ENCODE measurements around the gene P3H2.
A peak's percentile ranks its signal among the peaks of the same experiment; 100 is the strongest.

The P3H2 gene

DNA sequence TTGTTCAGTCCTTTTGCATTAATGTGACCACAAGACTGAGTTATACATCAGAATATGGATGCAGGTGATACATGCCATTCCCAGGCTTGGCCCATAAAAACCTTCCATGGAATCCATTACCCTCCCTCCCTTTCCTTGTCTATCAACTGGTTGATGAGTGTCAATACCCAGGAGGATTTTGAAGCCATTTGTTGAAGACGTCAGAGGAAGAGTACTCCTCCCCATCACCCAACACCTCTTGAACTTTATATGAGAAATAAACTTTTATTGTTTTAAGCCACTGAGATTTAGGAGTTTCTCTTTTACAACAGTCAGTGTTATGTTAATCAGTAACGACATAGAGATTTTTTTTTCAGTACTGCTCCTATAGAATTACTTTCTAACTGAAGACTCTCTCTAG is 55.5 kb downstream of the P3H2 start:
- DNase-seq = no peak
- in situ Hi-C loops (cut with HindIII; ENCODE audit: low pct_ligation_motif_present, low pct_unique_long_range_greater_than_20kb, low sequenced_read_pairs) = no loop called here

DNA sequence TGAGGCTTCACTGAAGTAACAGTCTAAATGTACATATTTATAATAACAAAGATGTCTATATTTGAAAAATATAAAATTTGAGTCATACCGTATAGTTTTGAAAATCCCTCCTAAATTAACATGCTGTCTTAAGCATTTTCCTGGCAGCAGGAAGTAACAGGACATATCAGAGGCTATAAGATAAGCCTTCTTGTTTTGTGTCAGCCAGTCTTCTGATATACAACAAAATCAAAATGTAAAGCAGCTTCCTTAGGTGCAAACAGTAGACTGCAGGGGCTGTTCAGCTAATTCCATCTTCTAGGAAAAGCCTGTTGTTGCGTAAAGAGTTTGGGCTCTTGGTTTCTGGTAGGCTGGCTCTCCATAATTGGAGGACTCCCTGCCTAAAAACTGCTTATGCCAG is 56.0 kb downstream of the P3H2 start:
- DNase-seq = no peak
- in situ Hi-C loops (cut with HindIII; ENCODE audit: low pct_ligation_motif_present, low pct_unique_long_range_greater_than_20kb, low sequenced_read_pairs) = no loop called here

DNA sequence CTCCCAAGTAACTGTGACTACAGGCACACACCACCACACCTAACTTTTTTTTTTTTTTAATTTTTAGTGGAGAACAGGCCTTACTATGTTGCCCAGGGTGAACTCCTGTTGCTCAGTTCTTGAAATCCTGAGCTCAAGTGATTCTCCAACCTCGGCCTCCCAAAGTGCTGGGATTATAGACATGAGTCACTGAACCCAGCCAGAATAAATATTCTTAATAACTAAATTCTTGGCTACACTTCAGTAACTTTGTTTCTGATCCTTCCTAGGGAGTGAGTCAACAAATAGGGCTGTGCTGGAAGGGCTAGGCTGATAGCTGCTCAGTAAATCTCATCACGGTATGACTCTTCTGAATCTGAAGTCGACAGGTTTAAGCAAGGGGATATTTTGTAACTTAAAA is 56.6 kb downstream of the P3H2 start:
- in situ Hi-C loops (cut with HindIII; ENCODE audit: low pct_ligation_motif_present, low pct_unique_long_range_greater_than_20kb, low sequenced_read_pairs) = no loop called here
- DNase-seq = peak; percentile 72

DNA sequence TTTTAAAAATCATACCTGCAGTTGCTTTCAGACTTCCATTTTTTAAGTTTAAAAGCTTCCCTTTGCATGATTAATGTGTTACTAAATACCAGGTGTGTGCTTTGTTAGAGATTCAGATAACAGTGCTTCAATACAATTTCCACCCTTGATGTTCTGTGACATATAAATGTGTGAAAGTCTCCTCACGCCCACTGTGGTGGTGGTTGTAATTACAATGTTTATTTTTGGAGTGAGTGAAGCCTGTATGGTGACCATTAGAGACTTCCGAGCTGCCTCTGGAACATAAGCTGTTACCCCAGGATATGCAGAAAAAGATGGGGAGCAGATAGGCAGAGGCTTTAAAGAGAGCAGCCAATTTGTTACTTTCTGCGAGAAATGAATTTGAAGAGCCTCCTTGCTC is 57.2 kb downstream of the P3H2 start:
- no peak for DNase-seq
- in situ Hi-C loops (cut with HindIII; ENCODE audit: low pct_ligation_motif_present, low pct_unique_long_range_greater_than_20kb, low sequenced_read_pairs) = no loop called here

DNA sequence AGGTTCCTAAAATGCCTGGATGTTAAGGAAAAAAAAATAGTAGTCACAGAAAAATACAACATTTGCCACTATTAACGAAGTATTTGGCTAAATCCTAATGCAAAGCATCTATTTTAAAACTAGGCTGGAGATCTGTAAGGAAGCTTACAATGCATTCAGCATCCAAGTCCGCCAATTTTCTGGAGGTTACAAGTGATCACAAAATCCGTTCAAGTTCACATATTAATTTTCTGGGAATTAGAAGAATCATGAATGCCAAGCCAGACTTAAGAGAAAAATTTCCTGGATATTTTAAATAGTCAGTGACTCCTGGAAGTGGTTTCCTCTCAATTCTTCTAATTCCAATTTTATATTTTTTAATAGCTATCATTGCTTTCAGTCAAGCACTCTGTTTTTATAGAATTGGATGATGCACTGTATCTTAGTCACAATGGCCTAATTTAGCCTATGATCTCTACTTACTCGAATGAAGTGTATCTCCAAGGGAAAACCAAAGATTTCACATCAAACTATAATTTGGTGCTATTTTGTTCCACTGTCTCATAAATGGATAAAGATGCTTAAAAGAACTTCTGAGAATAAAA is 60.4 kb downstream of the P3H2 start:
- in situ Hi-C loops (cut with HindIII; ENCODE audit: low pct_ligation_motif_present, low pct_unique_long_range_greater_than_20kb, low sequenced_read_pairs) = no loop called here

DNA sequence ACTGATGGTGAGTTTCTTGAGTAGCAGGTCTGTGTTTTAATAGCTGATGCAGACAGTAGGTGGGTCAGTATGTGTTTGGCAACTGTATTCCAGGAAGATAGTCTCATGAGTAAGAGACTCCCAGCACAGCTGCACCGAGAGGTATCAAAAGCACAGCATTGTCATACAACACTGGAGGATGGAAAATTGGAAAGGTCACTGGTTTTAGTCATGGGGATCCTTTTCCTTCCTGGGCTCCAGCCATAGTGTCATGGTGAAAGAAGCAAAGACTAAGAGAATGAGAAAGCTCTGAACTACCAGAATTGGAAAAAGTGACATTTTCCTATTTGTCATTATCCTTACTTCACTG is 61.5 kb downstream of the P3H2 start:
- in situ Hi-C loops (cut with HindIII; ENCODE audit: low pct_ligation_motif_present, low pct_unique_long_range_greater_than_20kb, low sequenced_read_pairs) = no loop called here
- no peak for DNase-seq

More for the DNA sequence above, 60.4 kb downstream of the P3H2 start:
- DNase-seq = no peak

GRCh38 chr3:190058521-190059241 is 62.0 kb downstream of the P3H2 start:
- no peak for DNase-seq
- in situ Hi-C loops (cut with HindIII; ENCODE audit: low pct_ligation_motif_present, low pct_unique_long_range_greater_than_20kb, low sequenced_read_pairs) = no loop called here

- in situ Hi-C loops (cut with HindIII; ENCODE audit: low pct_ligation_motif_present, low pct_unique_long_range_greater_than_20kb, low sequenced_read_pairs) = no loop called here
- DNase-seq = no peak
These were observed 64.0 kb downstream of the P3H2 start for GRCh38 chr3:190056742-190057141.

GRCh38 chr3:190055773-190056172 is 64.9 kb downstream of the P3H2 start:
- in situ Hi-C loops (cut with HindIII; ENCODE audit: low pct_ligation_motif_present, low pct_unique_long_range_greater_than_20kb, low sequenced_read_pairs) = no loop called here
- no peak for DNase-seq

DNA sequence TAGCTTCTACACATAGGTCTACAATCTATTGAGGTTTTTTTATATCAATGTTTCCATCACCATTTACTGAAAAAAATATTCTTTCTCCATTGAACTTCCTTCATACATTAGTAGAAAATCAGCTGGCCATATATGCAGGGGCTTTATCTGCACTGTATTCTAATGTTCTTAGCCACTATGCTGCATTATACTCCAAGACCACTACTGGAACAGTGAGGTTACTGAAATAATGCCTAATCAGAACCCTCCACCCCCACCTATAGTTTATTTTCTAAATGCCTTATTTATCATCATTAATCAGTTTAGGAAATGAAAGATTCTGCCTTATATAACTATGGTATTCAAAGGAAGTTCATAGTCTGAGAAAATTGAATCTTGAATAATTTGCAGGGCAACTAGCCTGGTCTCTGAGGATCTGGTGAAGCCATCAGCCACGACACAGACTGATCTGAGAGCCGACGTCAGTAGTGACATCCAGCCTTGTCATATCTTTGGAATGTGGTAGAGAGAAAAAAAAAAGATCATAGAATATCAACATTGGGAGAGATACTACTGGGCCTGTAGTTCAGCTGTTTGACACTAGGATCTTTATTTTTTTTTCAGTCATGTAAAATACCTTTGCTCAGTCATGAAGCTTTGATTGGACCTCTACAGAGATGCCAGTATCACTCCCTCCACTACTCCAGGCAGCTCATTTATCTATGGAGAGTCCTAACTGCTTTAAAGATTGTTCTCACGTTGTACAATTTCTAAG is 66.6 kb downstream of the P3H2 start:
- in situ Hi-C loops (cut with HindIII; ENCODE audit: low pct_ligation_motif_present, low pct_unique_long_range_greater_than_20kb, low sequenced_read_pairs) = no loop called here
- DNase-seq = peak; percentile 91

GRCh38 chr3:190051641-190052040 is 69.1 kb downstream of the P3H2 start:
- in situ Hi-C loops (cut with HindIII; ENCODE audit: low pct_ligation_motif_present, low pct_unique_long_range_greater_than_20kb, low sequenced_read_pairs) = no loop called here
- no peak for DNase-seq

DNA sequence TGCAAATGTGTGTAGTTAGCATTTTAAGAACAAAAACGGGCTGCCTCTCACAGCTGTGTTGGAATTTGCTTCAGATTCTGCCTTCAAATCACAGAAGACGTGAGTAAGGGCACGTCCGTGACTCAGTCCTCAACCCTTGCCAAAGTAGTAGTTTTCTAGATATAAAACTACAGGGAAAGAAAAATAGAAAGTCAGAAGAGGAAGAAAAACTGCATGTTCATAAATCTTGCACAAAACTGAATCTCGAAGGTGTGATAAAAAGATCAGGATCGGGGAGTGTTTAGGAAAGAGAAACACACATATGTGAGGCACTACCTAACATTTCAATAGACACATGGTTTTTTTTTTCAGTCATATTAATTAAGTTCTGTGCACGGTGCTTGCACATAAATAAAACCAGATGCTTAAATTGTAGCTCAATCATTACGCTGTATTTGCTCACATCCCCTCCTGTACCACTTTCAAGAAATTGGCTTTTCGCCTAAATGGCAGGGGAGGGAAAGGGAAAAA is 71.7 kb downstream of the P3H2 start:
- DNase-seq = peak; percentile 43
- in situ Hi-C loops (cut with HindIII; ENCODE audit: low pct_ligation_motif_present, low pct_unique_long_range_greater_than_20kb, low sequenced_read_pairs) = no loop called here

DNA sequence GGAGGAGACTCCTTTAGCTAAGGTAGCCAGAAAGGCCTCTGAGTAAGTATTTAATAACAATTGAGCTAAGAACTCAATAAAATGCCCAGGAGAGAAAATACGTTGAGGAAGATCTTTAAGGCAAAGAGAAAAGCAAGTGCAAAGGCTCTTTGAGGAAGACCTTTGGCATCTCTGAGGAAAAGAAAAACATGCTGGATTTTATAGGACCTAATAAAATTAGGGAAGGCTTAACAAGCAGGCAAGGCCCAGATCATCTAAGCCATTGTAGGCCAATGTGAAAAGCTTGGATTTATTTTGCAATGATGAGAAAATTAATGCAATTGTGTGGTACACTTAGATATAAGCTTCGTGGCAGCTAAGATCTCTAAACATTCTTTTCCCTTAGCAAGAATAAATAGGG is 75.7 kb downstream of the P3H2 start:
- no peak for DNase-seq
- in situ Hi-C loops (cut with HindIII; ENCODE audit: low pct_ligation_motif_present, low pct_unique_long_range_greater_than_20kb, low sequenced_read_pairs) = no loop called here

DNA sequence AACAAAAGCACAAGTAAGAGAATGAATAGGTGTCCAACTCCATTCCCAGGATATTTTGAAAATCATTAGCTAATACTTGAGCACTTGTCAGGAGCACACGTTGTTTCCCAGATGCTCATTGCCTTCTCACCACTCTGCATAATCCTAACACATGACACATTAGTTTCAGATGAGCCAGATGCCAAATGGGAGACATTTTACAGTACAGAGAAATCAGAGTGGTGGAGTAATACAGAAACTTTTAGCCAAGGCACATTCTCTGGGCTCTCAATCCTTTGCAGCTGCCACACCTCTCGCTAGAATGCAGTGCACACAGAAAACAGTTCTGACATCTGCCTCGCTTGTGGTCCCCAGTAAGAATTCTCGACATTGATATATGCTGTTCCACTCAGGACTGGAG is 76.6 kb downstream of the P3H2 start:
- peak; percentile 32 for DNase-seq
- in situ Hi-C loops (cut with HindIII; ENCODE audit: low pct_ligation_motif_present, low pct_unique_long_range_greater_than_20kb, low sequenced_read_pairs) = no loop called here

DNA sequence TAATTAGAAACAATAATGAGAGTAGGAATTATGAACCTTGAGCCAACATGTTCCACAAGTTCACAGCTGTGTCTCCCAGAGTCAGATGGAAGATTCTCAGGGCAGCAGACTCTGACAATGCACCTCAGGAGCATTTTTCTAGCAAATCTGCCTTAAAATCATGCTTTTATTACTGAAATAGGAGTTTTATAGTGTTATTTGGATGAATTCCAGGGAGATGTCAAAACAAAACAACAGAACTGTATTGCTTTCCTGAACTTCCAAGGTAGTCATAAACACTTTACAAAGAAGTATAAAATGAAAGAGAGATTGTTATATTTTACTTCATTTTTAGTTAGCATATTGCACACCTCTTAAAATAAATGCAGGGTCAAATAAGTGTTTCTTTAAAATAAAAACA is 77.0 kb downstream of the P3H2 start:
- DNase-seq = no peak
- in situ Hi-C loops (cut with HindIII; ENCODE audit: low pct_ligation_motif_present, low pct_unique_long_range_greater_than_20kb, low sequenced_read_pairs) = no loop called here

DNA sequence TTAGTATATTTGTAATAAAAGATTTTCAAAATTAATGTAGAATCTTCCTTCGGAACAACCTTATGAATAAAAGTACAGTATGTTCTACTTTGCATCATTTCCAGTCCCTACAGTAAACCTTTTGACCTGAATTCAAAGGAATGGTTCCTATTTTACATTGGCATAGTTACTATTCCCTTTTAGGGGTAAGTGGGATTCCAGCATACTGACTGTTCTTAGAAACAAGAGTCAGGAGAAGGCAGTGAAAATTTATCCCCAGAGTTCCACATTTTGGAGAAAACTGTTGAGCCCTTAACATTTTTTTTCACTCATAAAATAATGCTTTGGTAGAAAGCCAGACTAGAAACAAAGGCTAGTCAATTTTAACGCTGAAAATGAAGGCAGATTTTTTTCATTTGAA is 78.1 kb downstream of the P3H2 start:
- no peak for DNase-seq
- in situ Hi-C loops (cut with HindIII; ENCODE audit: low pct_ligation_motif_present, low pct_unique_long_range_greater_than_20kb, low sequenced_read_pairs) = no loop called here

DNA sequence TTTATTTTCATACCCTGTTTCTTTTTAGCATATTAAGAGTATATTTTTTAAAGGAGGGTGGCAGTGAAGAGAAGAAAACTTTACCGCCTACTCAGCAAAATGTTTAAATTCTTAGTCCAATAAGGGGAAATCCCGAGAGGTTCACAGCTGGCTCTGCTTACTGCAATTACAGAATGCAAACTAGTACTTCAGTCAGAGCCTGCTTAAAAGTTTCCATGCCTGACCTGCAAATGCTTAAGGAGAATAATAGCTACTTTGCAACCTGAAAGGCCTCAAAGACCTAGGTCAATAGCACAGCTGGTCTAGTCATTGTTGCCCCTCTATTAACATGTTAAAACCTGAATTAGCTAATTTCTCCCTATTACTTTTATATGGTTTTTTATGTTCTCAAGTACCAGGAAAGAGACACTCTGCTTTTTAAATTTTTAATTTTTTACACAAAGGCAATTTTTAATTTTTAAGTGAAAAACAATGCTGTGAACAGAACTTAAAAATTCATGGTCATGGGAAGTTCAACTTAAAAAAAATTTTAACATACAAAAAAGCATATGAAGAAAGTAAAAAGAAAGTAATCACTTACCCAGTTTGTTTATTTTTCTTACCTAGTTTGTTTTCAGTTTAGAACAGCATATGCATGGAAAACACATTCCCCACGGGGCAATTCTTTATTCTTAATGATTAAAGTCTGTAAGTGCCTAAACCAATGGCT is 79.2 kb downstream of the P3H2 start:
- in situ Hi-C loops (cut with HindIII; ENCODE audit: low pct_ligation_motif_present, low pct_unique_long_range_greater_than_20kb, low sequenced_read_pairs) = no loop called here
- DNase-seq = no peak

GRCh38 chr3:190040145-190040544 is 80.6 kb downstream of the P3H2 start:
- no peak for DNase-seq
- in situ Hi-C loops (cut with HindIII; ENCODE audit: low pct_ligation_motif_present, low pct_unique_long_range_greater_than_20kb, low sequenced_read_pairs) = no loop called here

All from ACHN (cell line).